A549 (cell line): Measurements from ENCODE around the gene NEK2.

ENCODE experiments used
- BHLHE40 ChIP-seq: IDR thresholded peaks from 2 replicates; pipeline ENCODE4 v1.6.1; 2012; ENCODE audit warnings: low read depth, low read length, inconsistent platforms
- EP300 ChIP-seq, 2 experiments: fragments of >200 bp; sonication (Bioruptor Twin); formaldehyde crosslinking; IDR thresholded peaks; 2 replicates in 1 of 2; 3 replicates in 1 of 2; pipeline ENCODE4 v1.6.1; 2016 to 2017
- ESRRA ChIP-seq: fragments of 150-350 bp; IDR thresholded peaks from 2 replicates; pipeline ENCODE4 v1.6.1; 2014; ENCODE audit warnings: mild to moderate bottlenecking, low read length, borderline replicate concordance
- HDAC2 ChIP-seq: fragments of 200-600 bp; sonication (generic); IDR thresholded peaks from 2 replicates; pipeline ENCODE4 v1.6.1; 2016
- JUNB ChIP-seq: fragments of >200 bp; sonication (Bioruptor Twin); formaldehyde crosslinking; IDR thresholded peaks from 2 replicates; pipeline ENCODE4 v1.6.1; 2016
- MAZ ChIP-seq: fragments of 150-350 bp; IDR thresholded peaks from 2 replicates; pipeline ENCODE4 v1.6.1; 2014; ENCODE audit warnings: antibody characterized with exemption, low read depth, low read length, borderline replicate concordance
- NFE2L2 ChIP-seq: fragments of 150-350 bp; conservative IDR thresholded peaks from 2 replicates; pipeline ENCODE4 v1.6.1; 2014; ENCODE audit warnings: low read length
- POLR2A ChIP-seq: IDR thresholded peaks from 2 replicates; pipeline ENCODE4 v1.6.1; 2012; ENCODE audit warnings: mild to moderate bottlenecking, low read length
- POLR2AphosphoS2 ChIP-seq: conservative IDR thresholded peaks from 2 replicates; pipeline ENCODE4 v1.6.1; 2012; ENCODE audit warnings: low read length, improper control_type of control experiment, inconsistent platforms
- ZNF302 ChIP-seq: fragments of 250-450 bp; sonication (Bioruptor Pico); IDR thresholded peaks from 2 replicates; pipeline ENCODE4 v1.9.0; 2021; ENCODE audit warnings: inconsistent platforms, mild to moderate bottlenecking, moderate library complexity
- TF ChIP-seq, protein P1 (sequence below): fragments of >200 bp; sonication (Bioruptor Twin); formaldehyde crosslinking; IDR thresholded peaks from 3 replicates; pipeline ENCODE4 v1.5.1; 2016
- TF ChIP-seq, protein P2 (sequence below): fragments of 450-650 bp; IDR thresholded peaks from 2 replicates; pipeline ENCODE4 v1.6.1; 2014; ENCODE audit warnings: antibody characterized with exemption
- TF ChIP-seq, protein P3 (sequence below): fragments of 200-600 bp; sonication (generic); IDR thresholded peaks from 2 replicates; pipeline ENCODE4 v1.6.1; 2016; ENCODE audit warnings: antibody characterized with exemption, mild to moderate bottlenecking, moderate library complexity

DNA sequence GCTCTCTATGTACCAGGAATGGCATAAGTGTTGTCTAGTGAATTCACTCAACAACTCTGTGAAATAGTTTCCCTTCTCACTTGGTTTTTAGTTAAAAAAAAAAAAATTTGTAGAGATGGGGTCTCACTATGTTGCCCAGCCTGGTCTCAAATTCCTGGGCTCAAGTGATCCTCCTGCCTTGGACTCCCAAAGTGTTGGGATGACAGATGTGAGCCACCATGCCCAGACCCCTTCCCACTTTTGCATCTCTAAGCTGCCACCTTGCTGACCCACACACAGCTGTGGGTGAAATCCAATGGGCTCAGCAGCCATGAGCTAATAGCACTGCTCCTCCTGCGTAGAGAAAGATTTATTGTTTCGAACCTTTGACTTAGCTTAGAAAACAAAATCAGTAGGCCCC lies 33.5 kb downstream of the NEK2 start:
- TF ChIP-seq, protein P1, sequence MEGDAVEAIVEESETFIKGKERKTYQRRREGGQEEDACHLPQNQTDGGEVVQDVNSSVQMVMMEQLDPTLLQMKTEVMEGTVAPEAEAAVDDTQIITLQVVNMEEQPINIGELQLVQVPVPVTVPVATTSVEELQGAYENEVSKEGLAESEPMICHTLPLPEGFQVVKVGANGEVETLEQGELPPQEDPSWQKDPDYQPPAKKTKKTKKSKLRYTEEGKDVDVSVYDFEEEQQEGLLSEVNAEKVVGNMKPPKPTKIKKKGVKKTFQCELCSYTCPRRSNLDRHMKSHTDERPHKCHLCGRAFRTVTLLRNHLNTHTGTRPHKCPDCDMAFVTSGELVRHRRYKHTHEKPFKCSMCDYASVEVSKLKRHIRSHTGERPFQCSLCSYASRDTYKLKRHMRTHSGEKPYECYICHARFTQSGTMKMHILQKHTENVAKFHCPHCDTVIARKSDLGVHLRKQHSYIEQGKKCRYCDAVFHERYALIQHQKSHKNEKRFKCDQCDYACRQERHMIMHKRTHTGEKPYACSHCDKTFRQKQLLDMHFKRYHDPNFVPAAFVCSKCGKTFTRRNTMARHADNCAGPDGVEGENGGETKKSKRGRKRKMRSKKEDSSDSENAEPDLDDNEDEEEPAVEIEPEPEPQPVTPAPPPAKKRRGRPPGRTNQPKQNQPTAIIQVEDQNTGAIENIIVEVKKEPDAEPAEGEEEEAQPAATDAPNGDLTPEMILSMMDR: no peak
- TF ChIP-seq POLR2A: no peak
- TF ChIP-seq NFE2L2: no peak
- no peak for TF ChIP-seq BHLHE40
- no peak for TF ChIP-seq HDAC2
- no peak for TF ChIP-seq POLR2AphosphoS2
- TF ChIP-seq, protein P2, sequence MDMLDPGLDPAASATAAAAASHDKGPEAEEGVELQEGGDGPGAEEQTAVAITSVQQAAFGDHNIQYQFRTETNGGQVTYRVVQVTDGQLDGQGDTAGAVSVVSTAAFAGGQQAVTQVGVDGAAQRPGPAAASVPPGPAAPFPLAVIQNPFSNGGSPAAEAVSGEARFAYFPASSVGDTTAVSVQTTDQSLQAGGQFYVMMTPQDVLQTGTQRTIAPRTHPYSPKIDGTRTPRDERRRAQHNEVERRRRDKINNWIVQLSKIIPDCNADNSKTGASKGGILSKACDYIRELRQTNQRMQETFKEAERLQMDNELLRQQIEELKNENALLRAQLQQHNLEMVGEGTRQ: no peak
- TF ChIP-seq, protein P3, sequence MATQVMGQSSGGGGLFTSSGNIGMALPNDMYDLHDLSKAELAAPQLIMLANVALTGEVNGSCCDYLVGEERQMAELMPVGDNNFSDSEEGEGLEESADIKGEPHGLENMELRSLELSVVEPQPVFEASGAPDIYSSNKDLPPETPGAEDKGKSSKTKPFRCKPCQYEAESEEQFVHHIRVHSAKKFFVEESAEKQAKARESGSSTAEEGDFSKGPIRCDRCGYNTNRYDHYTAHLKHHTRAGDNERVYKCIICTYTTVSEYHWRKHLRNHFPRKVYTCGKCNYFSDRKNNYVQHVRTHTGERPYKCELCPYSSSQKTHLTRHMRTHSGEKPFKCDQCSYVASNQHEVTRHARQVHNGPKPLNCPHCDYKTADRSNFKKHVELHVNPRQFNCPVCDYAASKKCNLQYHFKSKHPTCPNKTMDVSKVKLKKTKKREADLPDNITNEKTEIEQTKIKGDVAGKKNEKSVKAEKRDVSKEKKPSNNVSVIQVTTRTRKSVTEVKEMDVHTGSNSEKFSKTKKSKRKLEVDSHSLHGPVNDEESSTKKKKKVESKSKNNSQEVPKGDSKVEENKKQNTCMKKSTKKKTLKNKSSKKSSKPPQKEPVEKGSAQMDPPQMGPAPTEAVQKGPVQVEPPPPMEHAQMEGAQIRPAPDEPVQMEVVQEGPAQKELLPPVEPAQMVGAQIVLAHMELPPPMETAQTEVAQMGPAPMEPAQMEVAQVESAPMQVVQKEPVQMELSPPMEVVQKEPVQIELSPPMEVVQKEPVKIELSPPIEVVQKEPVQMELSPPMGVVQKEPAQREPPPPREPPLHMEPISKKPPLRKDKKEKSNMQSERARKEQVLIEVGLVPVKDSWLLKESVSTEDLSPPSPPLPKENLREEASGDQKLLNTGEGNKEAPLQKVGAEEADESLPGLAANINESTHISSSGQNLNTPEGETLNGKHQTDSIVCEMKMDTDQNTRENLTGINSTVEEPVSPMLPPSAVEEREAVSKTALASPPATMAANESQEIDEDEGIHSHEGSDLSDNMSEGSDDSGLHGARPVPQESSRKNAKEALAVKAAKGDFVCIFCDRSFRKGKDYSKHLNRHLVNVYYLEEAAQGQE: no peak
- TF ChIP-seq MAZ: no peak
- TF ChIP-seq ESRRA: no peak
- TF ChIP-seq ZNF302 (CRISPR knock-in tag): no peak
- TF ChIP-seq JUNB: no peak
- TF ChIP-seq EP300 (IDR thresholded peaks at IDR 0.05): no peak
